H1 (cell line): Measurements from ENCODE around the gene ZMYND12. TPM values are rescaled to one million over a fixed set of nuclear protein-coding genes. Genes with fewer than 3 reads are reported as not detected.

ENCODE experiments used
- CTCF ChIA-PET: fragments of 300-600 bp; sonication (Branson Sonifier 250); formaldehyde crosslinking; loops from one replicate; lab custom pipeline; 2021; ENCODE audit not compliant: partially characterized antibody; lab: Charles Lee
- POLR2A ChIA-PET: fragments of 300-600 bp; sonication (Branson Sonifier 250); formaldehyde crosslinking; loops from one replicate; lab custom pipeline; 2021; ENCODE audit warnings: inconsistent platforms; ENCODE audit not compliant: partially characterized antibody; lab: Charles Lee
- DNase-seq, 2 experiments: peaks; one replicate each; pipeline versions ENCODE4 v3.0.0 to v3.0.0-alpha.2; 2010 to 2022; ENCODE audit warnings: low spot score in 2 of 2, low read depth in 1 of 2, mixed read lengths in 1 of 2
- FAIRE-seq: peaks from 2 replicates; lab custom pipeline; 2011; peaks lifted over from hg19 to GRCh38; lab: Jason Lieb, UNC
- H2AFZ ChIP-seq: 2 replicates; pipeline ENCODE4 v1.8.1; 2012; ENCODE audit warnings: low read length, inconsistent platforms
- H2AK5ac ChIP-seq: 2 replicates; pipeline ENCODE4 v1.6.1; 2013; ENCODE audit warnings: low read depth, low read length
- H2BK120ac ChIP-seq: replicated peaks from 2 replicates; pipeline ENCODE3; 2013; ENCODE audit warnings: low read depth, low read length, inconsistent platforms
- H2BK12ac ChIP-seq: 2 replicates; pipeline ENCODE4 v1.6.1; 2013; ENCODE audit warnings: low read depth, low read length
- H2BK15ac ChIP-seq: 2 replicates; pipeline ENCODE4 v1.6.1; 2013; ENCODE audit warnings: low read length
- H2BK20ac ChIP-seq: 2 replicates; pipeline ENCODE4 v1.6.1; 2013; ENCODE audit warnings: low read length
- H2BK5ac ChIP-seq: 2 replicates; pipeline ENCODE4 v1.6.1; 2013; ENCODE audit warnings: low read depth, low read length
- H3K14ac ChIP-seq: 2 replicates; pipeline ENCODE4 v1.6.1; 2013; ENCODE audit warnings: inconsistent platforms; ENCODE audit not compliant: insufficient read length
- H3K18ac ChIP-seq: 2 replicates; pipeline ENCODE4 v1.6.1; 2013; ENCODE audit warnings: low read length; ENCODE audit errors: extremely low read depth
- H3K23ac ChIP-seq: 2 replicates; pipeline ENCODE4 v1.6.1; 2013; ENCODE audit warnings: inconsistent platforms; ENCODE audit not compliant: insufficient read length
- H3K23me2 ChIP-seq: 2 replicates; pipeline ENCODE4 v1.6.1; 2013; ENCODE audit warnings: low read depth, low read length
- H3K27ac ChIP-seq: 2 replicates; pipeline ENCODE4 v1.6.1; 2011; ENCODE audit warnings: low read depth, low read length, inconsistent platforms
- H3K27me3 ChIP-seq, 4 experiments: replicated peaks in 1 of 4; 1 replicate in 1 of 4; 2 replicates in 3 of 4; pipeline versions ENCODE4 v1.6.1 to v1.8.1; 2011 to 2013; ENCODE audit warnings: low read length in 3 of 4, mild to moderate bottlenecking in 3 of 4, inconsistent platforms in 2 of 4, mixed read lengths in 2 of 4, moderate library complexity in 1 of 4; ENCODE audit not compliant: control insufficient read depth in 3 of 4, insufficient read depth in 3 of 4; ENCODE audit errors: extremely low read depth in 1 of 4
- H3K36me3 ChIP-seq, 4 experiments: 2 replicates each; pipeline versions ENCODE4 v1.6.1 to v1.8.1; 2011 to 2013; ENCODE audit warnings: mild to moderate bottlenecking in 4 of 4, low read length in 3 of 4, moderate library complexity in 2 of 4, control low read depth in 1 of 4, inconsistent platforms in 1 of 4; ENCODE audit not compliant: insufficient read depth in 4 of 4, control insufficient read depth in 2 of 4
- H3K4ac ChIP-seq: replicated peaks from 2 replicates; pipeline ENCODE3; 2013; ENCODE audit warnings: low read length, low read depth, mixed read lengths, inconsistent platforms; ENCODE audit not compliant: insufficient read length
- H3K4me1 ChIP-seq, 4 experiments: replicated peaks in 1 of 4; 1 replicate in 1 of 4; 2 replicates in 3 of 4; pipeline versions ENCODE4 v1.6.1 to v1.8.1; 2011 to 2013; ENCODE audit warnings: low read length in 3 of 4, inconsistent platforms in 2 of 4, mixed read lengths in 1 of 4; ENCODE audit not compliant: insufficient read depth in 4 of 4, control insufficient read depth in 3 of 4
- H3K4me2 ChIP-seq, 2 experiments: 2 replicates each; pipeline versions ENCODE4 v1.6.1 to v1.8.1; 2011 to 2013; ENCODE audit warnings: low read depth in 2 of 2, low read length in 2 of 2, control low read depth in 1 of 2, inconsistent platforms in 1 of 2, mild to moderate bottlenecking in 1 of 2; ENCODE audit not compliant: insufficient read depth in 1 of 2
- H3K4me3 ChIP-seq, 4 experiments: fragments of 200-600, 300-600 bp in 1 of 4; sonication (generic), shearing (Covaris generic), sonication (Bioruptor Twin) in 1 of 4; 2 replicates each; pipeline versions ENCODE4 v1.5.1 to v1.8.1; 2011 to 2016; ENCODE audit warnings: low read length in 4 of 4, low read depth in 3 of 4, control low read depth in 2 of 4, inconsistent platforms in 2 of 4, mild to moderate bottlenecking in 2 of 4, mixed read lengths in 1 of 4, moderate library complexity in 1 of 4; ENCODE audit not compliant: insufficient read depth in 2 of 4; ENCODE audit errors: extremely low read depth in 1 of 4
- H3K56ac ChIP-seq: replicated peaks from 2 replicates; pipeline ENCODE3; 2013; ENCODE audit warnings: low read depth, mild to moderate bottlenecking, mixed read lengths, low read length, inconsistent platforms; ENCODE audit not compliant: insufficient read length
- H3K79me1 ChIP-seq: 2 replicates; pipeline ENCODE4 v1.6.1; 2013; ENCODE audit warnings: low read depth, low read length, control low read depth
- H3K79me2 ChIP-seq, 2 experiments: 2 replicates each; pipeline versions ENCODE4 v1.6.1 to v1.8.1; 2012 to 2013; ENCODE audit warnings: low read length in 2 of 2, mild to moderate bottlenecking in 2 of 2, inconsistent platforms in 1 of 2; ENCODE audit not compliant: insufficient read depth in 2 of 2, control insufficient read depth in 1 of 2
- H3K9ac ChIP-seq, 4 experiments: replicated peaks in 1 of 4; 1 replicate in 1 of 4; 2 replicates in 3 of 4; pipeline versions ENCODE4 v1.6.1 to v1.8.1; 2011 to 2013; ENCODE audit warnings: low read depth in 3 of 4, low read length in 3 of 4, control low read depth in 2 of 4, mild to moderate bottlenecking in 2 of 4, moderate library complexity in 2 of 4, inconsistent platforms in 1 of 4; ENCODE audit errors: extremely low read depth in 1 of 4
- H3K9me3 ChIP-seq, 2 experiments: 2 replicates each; pipeline versions ENCODE4 v1.6.1 to v1.8.1; 2012 to 2013; ENCODE audit warnings: mild to moderate bottlenecking in 2 of 2, moderate library complexity in 2 of 2, control low read depth in 1 of 2, inconsistent platforms in 1 of 2, low read depth in 1 of 2, low read length in 1 of 2, mixed read lengths in 1 of 2; ENCODE audit not compliant: insufficient read depth in 2 of 2
- H4K20me1 ChIP-seq, 2 experiments: replicated peaks in 1 of 2; 2 replicates each; pipeline versions ENCODE3 to v1.8.1; 2011 to 2013; ENCODE audit warnings: inconsistent platforms in 2 of 2, low read length in 2 of 2, mild to moderate bottlenecking in 1 of 2; ENCODE audit not compliant: insufficient read depth in 2 of 2, control insufficient read depth in 1 of 2
- H4K5ac ChIP-seq: 2 replicates; pipeline ENCODE4 v1.6.1; 2013; ENCODE audit warnings: low read length, low read depth, mixed read lengths, inconsistent platforms; ENCODE audit not compliant: insufficient read length
- H4K8ac ChIP-seq: 2 replicates; pipeline ENCODE4 v1.8.0; 2013; ENCODE audit warnings: mild to moderate bottlenecking, moderate library complexity, low read length, inconsistent platforms; ENCODE audit not compliant: insufficient read depth; ENCODE audit errors: extremely low read depth
- H4K91ac ChIP-seq: replicated peaks from 2 replicates; pipeline ENCODE3; 2013; ENCODE audit warnings: low read length, mixed read lengths, inconsistent platforms; ENCODE audit not compliant: insufficient read length
- ATF2 ChIP-seq: IDR thresholded peaks from 2 replicates; pipeline ENCODE4 v1.6.1; 2012; ENCODE audit warnings: low read length, inconsistent platforms
- BRCA1 ChIP-seq: IDR thresholded peaks from 2 replicates; pipeline ENCODE4 v1.6.1; 2012; ENCODE audit warnings: low read depth, low read length, improper control_type of control experiment
- CTBP2 ChIP-seq: IDR thresholded peaks from 2 replicates; pipeline ENCODE4 v1.7.0; 2011; ENCODE audit warnings: borderline replicate concordance, mild to moderate bottlenecking, moderate library complexity, mixed read lengths, low read length; ENCODE audit not compliant: insufficient read depth, insufficient read length
- EZH2 ChIP-seq: fragments of 200-600 bp; sonication (generic); IDR thresholded peaks from 2 replicates; pipeline ENCODE4 v1.7.1; 2012; ENCODE audit warnings: low read depth, mild to moderate bottlenecking, moderate library complexity, low read length, inconsistent platforms; ENCODE audit not compliant: severe bottlenecking
- HDAC6 ChIP-seq: IDR thresholded peaks from one replicate; pipeline ENCODE4 v1.7.1; 2012; ENCODE audit warnings: low read depth, mild to moderate bottlenecking, inconsistent platforms, low read length, moderate library complexity
- KDM1A ChIP-seq: fragments of 200-600, 300-600 bp; sonication (generic); IDR thresholded peaks from 2 replicates; pipeline ENCODE4 v1.7.1; 2016; ENCODE audit warnings: mild to moderate bottlenecking, low read length, borderline replicate concordance
- NANOG ChIP-seq: IDR thresholded peaks from 2 replicates; pipeline ENCODE4 v1.6.1; 2011; ENCODE audit warnings: low read length, low read depth, mild to moderate bottlenecking, inconsistent platforms; ENCODE audit not compliant: insufficient read depth, poor library complexity, severe bottlenecking
- ZNF274 ChIP-seq: IDR thresholded peaks from 2 replicates; pipeline ENCODE4 v1.7.0; 2012; ENCODE audit warnings: low read length, borderline replicate concordance; ENCODE audit errors: extremely low read depth
- WGBS, 2 experiments: shearing (Covaris generic) in 1 of 2; methylation state at CpG; one replicate each; pipeline versions ENCODE4 v1.1.6 to v1.1.7; 2013 to 2015; ENCODE audit warnings: low lambda C conversion rate in 2 of 2, mixed read lengths in 2 of 2, inconsistent platforms in 1 of 2, low coverage in 1 of 2, missing lambda C conversion rate in 1 of 2; ENCODE audit not compliant: insufficient replicate concordance in 2 of 2, insufficient coverage in 1 of 2, insufficient read length in 1 of 2; ENCODE audit errors: extremely low coverage in 1 of 2, missing lambda C conversion rate in 1 of 2; 5-methylcytosine and 5-hydroxymethylcytosine counted together
- polyA plus RNA-seq, 7 experiments: library from polyadenylated mRNA; depleted of rRNA in 3 of 7; stranded (reverse) in 5 of 7; unstranded in 2 of 7; fragments of >200 nt in 5 of 7; fragments of 200-250 nt in 2 of 7; gene quantifications; 1 replicate in 5 of 7; 2 replicates in 1 of 7; 4 replicates in 1 of 7; pipeline versions ENCODE4 v1.2.1 to v1.2.3, GENCODE V29; 2011 to 2013; ENCODE audit warnings: missing spikeins in 2 of 7, mixed read lengths in 2 of 7
- total RNA-seq: library from RNA; stranded (reverse); fragmentation: NEBNext Ultra II Directional; extraction: Animal tissue kit (Norgen Biotek cat#: 25700); gene quantifications from 2 replicates; pipeline ENCODE4 v1.2.1, GENCODE V29; 2021

The ZMYND12 gene
- total and polyA plus RNA-seq, 2 of the 8 experiments (the other 6 are each of a cell fraction or from before 2014, with no cell fraction given): 0.62 TPM; not detected in 1

GRCh38 chr1:42504535-42505128, 48.8 kb upstream of the ZMYND12 start:
- H2AK5ac ChIP-seq: no peak overlapping the region
- H3K27me3 ChIP-seq: no peaks in the 10 kb centered on the region
- no peaks in the 10 kb centered on the region for H3K79me2 ChIP-seq
- no peak overlapping the region for H4K91ac ChIP-seq
- no peak overlapping the region for H2BK15ac ChIP-seq
- H4K8ac ChIP-seq: no peak overlapping the region
- H3K4me1 ChIP-seq: no peaks in the 10 kb centered on the region
- H2BK5ac ChIP-seq: no peak overlapping the region
- no peaks in the 10 kb centered on the region for H3K79me1 ChIP-seq
- no peak overlapping the region for H4K5ac ChIP-seq
- no peak overlapping the region for H2BK12ac ChIP-seq
- no peak overlapping the region for H3K4me2 ChIP-seq
- no peak overlapping the region for H3K4ac ChIP-seq
- H3K18ac ChIP-seq: no peak overlapping the region
- no peak overlapping the region for H3K23ac ChIP-seq
- ChIA-PET CTCF (no interaction called here), POLR2A (interaction anchor here (1.1 kb wide), 1 partner anchor 69 kb away, joined by 3 read pairs; no protein-coding TSS in a partner anchor)
- WGBS, 2 experiments: 87% methylated on average over 2 of the region's 2 CpGs; no CpG with 5 or more reads in 1 of the 2 experiments
- no peak overlapping the region for H3K56ac ChIP-seq
- H3K9ac ChIP-seq: no peak overlapping the region
- FAIRE-seq (no peak), DNase-seq (no peak)
- no peaks in the 10 kb centered on the region for H4K20me1 ChIP-seq
- no peak overlapping the region for H2AFZ ChIP-seq
- H3K14ac ChIP-seq: no peak overlapping the region
- H2BK120ac ChIP-seq: no peak overlapping the region
- no peak overlapping the region for H3K4me3 ChIP-seq
- H3K27ac ChIP-seq: no peak overlapping the region
- no peaks in the 10 kb centered on the region for H3K23me2 ChIP-seq
- peaks cover 0 to 5% (median 0%) of the 10 kb centered on the region in 4 experiments; a peak in 2 of 8 replicates for H3K36me3 ChIP-seq
- no peak overlapping the region for H2BK20ac ChIP-seq
- H3K9me3 ChIP-seq: peaks cover 58 to 61% of the 10 kb centered on the region in 2 experiments
- TF ChIP-seq EZH2: no peak
- no peak for TF ChIP-seq KDM1A
- TF ChIP-seq CTBP2: no peak
- TF ChIP-seq BRCA1: no peak
- TF ChIP-seq HDAC6: no peak
- TF ChIP-seq ZNF274: no peak
- no peak for TF ChIP-seq ATF2
- TF ChIP-seq NANOG: no peak
